GM04504 (cell line): ENCODE measurements around the gene SDCCAG8.

Source experiments
- DNase-seq: peaks from one replicate; pipeline ENCODE4 v3.0.0-alpha.2; 2012; ENCODE audit warnings: low read depth

The SDCCAG8 gene

GRCh38 chr1:243505986-243506689, 250.3 kb downstream of the SDCCAG8 start:
- DNase-seq: no peak

- DNase-seq: no peak
These were observed 251.3 kb downstream of the SDCCAG8 start for GRCh38 chr1:243507001-243507671.

GRCh38 chr1:243507672-243508302, 251.9 kb downstream of the SDCCAG8 start:
- DNase-seq: no peak

- no peak for DNase-seq
These were observed 252.5 kb downstream of the SDCCAG8 start for GRCh38 chr1:243508303-243508713.

GRCh38 chr1:243508943-243509342, 253.1 kb downstream of the SDCCAG8 start:
- DNase-seq: no peak

GRCh38 chr1:243510928-243511327, 255.1 kb downstream of the SDCCAG8 start:
- DNase-seq: no peak

- DNase-seq: no peak
These were observed 258.1 kb downstream of the SDCCAG8 start for GRCh38 chr1:243513726-243514491.

GRCh38 chr1:243514927-243515326, 259.1 kb downstream of the SDCCAG8 start:
- no peak for DNase-seq

GRCh38 chr1:243520831-243521230, 265.0 kb downstream of the SDCCAG8 start:
- DNase-seq: no peak

GRCh38 chr1:243523766-243524165, 267.9 kb downstream of the SDCCAG8 start:
- DNase-seq: no peak

- peak; percentile 29 for DNase-seq
These were observed 269.2 kb downstream of the SDCCAG8 start for GRCh38 chr1:243525085-243525487.

- DNase-seq: no peak
These were observed 270.3 kb downstream of the SDCCAG8 start for GRCh38 chr1:243526180-243526579.

GRCh38 chr1:243528459-243529121, 272.7 kb downstream of the SDCCAG8 start:
- no peak for DNase-seq

- no peak for DNase-seq
These were observed 273.7 kb downstream of the SDCCAG8 start for GRCh38 chr1:243529512-243529911.

- no peak for DNase-seq
These were observed 279.2 kb downstream of the SDCCAG8 start for GRCh38 chr1:243535014-243535413.

- DNase-seq: no peak
These were observed 283.8 kb downstream of the SDCCAG8 start for GRCh38 chr1:243539636-243540035.

GRCh38 chr1:243542739-243543415, 287.0 kb downstream of the SDCCAG8 start:
- DNase-seq: no peak

GRCh38 chr1:243543501-243543900, 287.7 kb downstream of the SDCCAG8 start:
- DNase-seq: no peak

GRCh38 chr1:243546457-243546856, 290.6 kb downstream of the SDCCAG8 start:
- no peak for DNase-seq

GRCh38 chr1:243547891-243548290, 292.1 kb downstream of the SDCCAG8 start:
- DNase-seq: no peak

GRCh38 chr1:243548516-243548915, 292.7 kb downstream of the SDCCAG8 start:
- no peak for DNase-seq
